GM18508 (cell line): Measurements from ENCODE around the gene IGF1R.
"Not testable (repeated sequence)": the region's sequence is repeated elsewhere in the genome, so short reads cannot be mapped to it uniquely, and the experiment has no call there.

Experiments
- ATAC-seq: cut with Tn5 transposase; IDR thresholded peaks from one replicate; pipeline ENCODE4 v1.9.1; 2021; ENCODE audit warnings: moderate number of reproducible peaks; ENCODE audit not compliant: insufficient read depth, unreplicated experiment

IGF1R gene

DNA sequence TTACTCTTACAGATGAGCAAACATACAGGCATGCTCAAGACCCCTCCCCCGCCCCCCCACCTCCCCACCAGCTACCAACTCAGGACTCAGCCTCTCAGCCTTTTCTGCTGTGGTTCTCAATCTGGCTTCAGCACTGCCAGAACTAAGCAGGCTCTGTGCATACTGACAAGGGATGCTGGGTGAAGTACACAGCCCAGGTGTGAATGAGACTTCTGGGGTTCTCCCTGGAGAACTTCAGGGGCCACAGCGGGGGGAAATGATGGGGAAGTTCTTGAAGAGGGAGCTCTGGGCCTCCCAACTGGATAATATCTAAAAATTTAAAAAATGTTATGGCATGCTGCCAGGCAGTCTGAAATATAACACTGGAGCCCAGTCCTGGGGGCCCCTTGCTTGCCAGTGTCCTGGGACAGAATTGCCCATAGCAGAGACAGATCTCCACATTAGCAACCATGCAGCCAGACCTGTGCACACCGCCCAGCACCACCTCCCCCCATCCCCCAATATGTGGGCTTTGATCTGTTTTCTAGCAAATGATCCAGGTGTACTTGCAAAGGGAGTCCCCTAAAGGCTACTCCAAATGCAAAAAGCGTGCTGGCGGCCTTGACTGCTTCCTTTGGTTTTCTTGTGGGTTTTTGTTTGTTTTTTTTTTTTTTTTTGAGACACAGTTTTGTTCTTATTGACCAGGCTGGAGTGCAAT lies 317.9 kb downstream of the IGF1R start:
- ATAC-seq, result no peak

DNA sequence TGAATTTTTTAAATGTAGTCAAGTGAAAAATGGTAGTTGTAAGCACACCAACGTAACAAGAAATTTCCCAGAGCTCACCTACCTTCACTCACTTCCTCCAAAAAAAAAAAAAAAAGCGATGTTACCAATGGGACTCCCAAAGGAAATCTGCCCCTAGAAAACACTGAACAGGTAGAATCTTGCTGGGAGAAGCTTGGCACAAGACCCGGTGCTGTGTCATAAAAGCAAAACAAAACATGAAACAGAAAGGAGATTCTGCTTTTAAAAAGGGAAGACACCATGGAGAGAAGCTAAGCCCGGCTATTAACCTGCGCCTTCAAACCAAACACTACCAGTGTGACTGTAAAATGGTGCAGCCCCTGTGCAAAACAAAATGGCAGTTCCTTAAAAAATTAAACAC lies 318.8 kb downstream of the IGF1R start:
- ATAC-seq, result no peak

DNA sequence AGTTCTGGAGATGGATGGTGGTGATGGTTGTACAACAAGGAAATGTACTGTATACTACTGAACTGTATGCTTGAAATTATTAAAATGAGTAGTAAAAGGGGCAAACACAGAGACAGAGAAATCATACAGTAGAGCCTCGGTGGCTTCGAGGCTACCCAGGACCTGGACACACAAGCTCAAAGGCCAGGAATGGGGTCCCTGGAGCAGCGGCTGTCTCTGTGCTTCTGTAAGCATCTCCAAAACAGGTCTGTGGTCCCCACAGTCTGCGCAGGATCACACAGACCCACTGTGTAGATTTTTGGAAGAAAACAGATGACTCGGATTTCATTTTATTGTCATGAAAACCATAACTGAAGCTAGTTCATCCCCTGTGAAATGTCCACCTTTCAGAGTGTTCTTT lies 319.6 kb downstream of the IGF1R start:
- no peak for ATAC-seq

DNA sequence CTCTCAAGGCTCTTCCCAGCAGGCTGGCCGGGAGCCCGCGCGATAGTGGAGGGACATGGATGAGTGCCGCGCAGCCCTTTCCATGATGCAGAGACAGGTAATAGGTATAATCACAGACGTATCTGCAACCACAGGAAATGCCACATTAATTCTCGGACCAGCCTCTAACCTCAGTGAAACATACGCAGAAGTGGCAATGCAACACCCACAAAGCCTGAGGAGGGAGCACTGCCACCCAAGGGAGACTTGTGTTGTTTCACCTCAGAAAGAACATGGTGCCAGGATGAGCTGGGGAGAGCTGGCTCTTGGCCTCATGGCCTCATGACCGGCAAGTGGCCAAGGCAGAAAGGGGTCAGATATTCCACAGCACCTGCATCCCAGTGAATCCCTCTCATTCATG lies 320.2 kb downstream of the IGF1R start:
- ATAC-seq, result no peak

DNA sequence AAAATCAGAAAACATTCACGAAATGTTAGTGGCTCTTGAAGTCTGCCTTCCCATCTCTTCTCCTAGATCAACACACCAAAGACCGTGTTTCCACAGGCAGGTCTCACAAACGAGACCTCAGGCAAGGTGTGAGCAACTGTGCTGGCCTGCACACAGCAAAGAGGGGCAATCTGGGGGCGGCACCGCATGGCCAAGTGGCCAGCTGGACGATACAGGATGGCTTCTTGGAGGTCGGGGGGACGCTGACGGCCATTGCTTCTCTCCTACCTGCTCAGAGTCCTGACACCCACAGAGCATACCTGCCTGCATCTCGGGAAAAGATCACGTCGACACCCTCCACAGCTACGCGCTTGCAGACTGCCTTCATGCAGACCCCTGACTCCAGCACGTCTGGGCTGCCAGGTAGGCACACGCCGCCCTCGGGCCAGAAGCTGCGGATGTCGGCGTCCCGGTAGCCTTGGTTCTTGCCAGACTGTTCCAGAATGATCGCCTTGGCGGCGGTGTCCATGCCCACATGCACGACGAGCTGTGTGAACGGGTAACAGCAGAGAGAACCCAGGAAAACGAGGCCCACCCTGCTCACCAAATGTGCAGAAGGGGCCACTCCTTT lies 320.9 kb downstream of the IGF1R start:
- no peak for ATAC-seq

DNA sequence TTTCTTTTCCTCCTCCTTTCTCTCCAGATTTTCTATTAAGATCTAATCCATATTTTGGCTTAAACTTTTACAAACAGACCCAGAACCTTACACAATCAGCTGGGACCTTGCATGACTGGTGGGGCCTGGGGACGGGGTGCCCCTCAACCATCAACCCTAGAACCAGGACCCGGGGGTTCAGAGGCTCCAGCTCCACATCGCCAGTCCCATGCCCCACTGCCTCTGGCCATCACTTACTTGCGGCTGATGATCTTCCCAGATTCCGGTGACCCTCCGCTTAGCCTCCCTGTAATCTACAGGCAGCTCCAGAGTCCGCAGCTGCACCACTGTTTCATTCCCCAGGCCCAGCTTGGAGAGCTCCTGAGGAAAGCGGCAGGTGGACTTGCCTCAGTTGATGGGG lies 322.5 kb downstream of the IGF1R start:
- ATAC-seq, result no peak

DNA sequence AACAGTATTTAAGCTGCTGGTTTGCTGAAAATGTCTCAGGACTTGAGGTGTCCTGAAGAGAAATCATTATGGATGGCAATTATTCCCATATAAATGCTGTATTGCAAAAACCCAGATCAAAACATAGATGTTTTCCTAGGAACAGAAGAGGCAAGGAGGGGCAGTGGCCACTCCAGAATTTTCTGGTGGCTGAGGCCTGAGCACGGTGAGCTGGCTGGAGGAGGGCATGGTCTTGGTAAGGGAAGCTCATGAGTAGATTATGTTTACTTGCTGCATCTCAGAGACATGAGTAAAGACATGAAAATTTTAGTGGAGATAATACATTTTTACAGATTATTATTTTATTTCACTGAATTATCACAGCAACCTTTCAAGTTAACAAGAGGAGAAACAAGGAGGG lies 328.2 kb downstream of the IGF1R start:
- no peak for ATAC-seq

DNA sequence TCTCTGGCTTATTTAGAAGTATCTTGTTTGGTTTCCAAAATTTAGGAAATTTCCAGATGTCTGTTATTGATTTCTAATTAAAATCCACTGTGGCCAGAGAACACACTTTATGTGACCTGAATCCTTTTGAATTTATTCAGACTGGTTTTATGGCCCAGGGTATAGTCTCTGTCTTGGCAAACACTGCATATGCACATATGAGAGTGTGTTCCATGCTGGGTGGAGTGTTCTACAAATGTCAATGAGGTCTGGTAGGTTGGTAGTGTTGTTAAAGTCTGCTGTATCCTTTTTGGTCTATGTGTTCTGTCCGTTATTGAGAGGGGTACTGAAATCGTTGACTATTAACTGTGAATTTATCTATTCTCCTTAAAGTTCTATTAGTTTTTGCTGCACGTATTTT lies 329.1 kb downstream of the IGF1R start:
- no peak for ATAC-seq

DNA sequence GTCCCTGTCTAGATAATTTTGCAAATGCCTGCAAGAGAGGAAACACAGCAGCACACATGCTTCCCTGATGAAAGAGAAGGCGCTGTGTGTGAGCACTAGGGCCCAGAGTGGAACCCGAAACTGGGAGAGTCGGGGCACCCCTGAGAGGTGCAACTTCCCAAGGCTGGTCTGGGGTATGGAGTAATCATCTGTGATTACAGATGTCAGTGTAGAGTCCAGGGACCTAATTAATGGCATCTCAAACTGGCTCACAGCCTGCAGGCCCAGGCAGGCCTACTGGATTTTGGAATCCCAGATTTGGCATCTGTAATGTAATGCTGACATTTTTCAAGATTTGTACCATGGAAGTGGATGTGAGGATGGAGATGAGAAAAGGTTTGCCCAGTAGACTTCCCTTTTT lies 329.8 kb downstream of the IGF1R start:
- ATAC-seq, result no peak

DNA sequence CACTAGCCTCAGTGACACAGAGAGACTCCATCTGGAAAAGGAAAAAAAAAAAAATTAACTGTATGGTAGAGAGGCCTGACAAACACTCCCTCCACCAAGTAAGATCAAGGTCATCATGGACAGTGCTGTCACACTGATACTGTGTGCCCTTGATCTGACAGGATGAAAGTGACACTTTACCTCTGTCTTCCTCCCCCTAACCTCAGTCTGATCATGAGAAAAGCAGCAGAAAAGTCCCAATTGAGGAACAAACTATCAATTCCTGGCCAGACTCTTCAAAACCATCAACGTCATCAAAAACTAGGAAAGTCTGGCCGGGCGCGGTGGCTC lies 332.5 kb downstream of the IGF1R start:
- ATAC-seq, result no peak

DNA sequence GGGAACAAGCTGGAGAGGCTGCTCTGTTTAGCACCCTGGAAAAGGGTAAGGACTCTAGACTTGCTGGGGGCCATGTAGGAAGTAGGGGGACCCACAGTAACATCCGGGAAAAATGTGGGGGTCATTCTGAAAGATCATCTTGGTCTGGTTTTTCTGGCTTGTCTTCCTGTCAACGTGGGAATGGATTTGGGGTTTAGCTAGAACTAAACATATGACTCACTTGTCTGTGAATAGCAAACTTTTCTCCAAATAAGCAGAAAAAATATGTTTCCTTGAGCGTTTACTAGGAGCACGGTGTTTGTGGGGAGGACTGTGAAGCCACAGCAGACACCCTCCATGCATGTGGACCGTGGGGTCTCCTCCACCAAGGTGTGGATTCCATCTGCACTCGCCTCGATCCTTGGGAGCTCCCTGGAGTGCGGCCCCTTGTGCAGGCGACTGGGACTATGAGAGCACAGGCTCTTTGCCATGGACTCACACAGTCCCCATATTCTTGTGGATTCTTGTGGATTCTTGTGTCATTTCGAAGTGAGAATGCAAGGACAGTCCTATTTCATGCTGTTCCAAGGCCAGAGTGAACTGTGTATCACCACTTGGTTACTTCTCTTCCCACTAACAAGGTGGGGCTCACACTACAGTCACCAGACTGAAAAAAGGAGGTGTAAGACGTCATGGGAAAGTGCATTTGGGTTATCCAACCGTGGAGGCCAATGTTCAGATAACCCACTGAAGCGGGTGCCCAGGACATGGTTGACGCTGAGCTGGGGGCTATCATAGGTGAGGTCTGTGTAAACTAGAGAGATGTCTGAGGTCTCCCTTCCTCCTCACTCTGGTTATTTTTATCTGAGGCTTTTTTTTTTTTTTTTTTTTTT lies 333.7 kb downstream of the IGF1R start:
- no peak for ATAC-seq

DNA sequence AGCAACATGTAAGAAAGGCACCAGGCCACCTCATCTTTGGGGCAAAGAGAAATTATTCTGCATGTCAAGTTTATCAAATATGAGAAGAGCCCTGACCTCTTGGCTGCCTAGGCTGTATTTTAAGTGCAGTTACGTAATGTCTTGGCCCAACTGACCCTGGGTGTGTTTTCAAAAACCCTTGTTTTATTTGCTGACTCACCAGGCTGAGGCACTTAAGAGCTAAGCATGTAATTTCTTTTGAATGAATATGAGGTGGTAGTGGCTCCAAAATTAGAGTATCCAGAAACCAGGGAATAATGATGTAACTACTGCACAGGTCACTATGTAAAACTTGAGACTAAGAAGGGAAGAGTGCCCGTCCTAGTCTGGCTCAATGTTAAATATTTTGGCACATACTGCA lies 335.0 kb downstream of the IGF1R start:
- ATAC-seq, result no peak

DNA sequence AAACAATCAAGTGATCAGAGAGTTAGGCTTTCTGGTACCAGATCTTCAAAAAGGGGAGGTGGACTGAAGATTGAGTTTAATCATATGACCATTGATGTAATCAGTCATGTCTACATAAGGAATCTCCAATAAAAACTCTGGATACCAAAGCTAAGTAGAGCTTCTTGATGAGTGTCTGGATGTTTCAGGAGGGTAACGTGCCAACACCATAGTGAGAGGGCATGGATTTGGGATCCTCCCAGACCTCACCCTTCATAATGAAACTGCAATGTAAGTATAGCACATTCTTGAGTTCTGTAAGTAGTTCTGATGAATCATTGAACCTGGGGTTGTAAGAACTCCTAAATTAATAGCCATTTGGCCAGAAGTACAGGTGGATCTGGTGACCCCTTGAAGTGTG lies 337.9 kb downstream of the IGF1R start:
- no peak for ATAC-seq

DNA sequence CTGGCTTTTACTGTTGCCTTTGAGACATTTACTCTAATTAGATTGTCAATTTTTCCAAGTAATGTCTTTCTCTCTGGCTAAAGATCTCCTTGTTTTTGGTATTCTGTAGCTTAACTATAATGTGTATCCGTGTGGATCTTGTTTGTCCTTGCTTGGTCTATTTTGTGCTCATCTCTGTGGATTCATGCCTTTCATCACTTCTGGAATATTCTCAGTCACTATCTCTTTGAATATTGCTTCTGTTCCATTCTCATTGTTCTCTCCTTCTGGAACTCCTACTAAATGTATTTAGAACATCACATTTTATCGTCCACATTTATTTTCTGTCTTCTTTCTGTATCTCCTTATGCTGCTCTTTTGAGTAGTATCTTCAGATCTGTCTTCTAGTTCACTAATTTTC lies 346.6 kb downstream of the IGF1R start:
- no peak for ATAC-seq

DNA sequence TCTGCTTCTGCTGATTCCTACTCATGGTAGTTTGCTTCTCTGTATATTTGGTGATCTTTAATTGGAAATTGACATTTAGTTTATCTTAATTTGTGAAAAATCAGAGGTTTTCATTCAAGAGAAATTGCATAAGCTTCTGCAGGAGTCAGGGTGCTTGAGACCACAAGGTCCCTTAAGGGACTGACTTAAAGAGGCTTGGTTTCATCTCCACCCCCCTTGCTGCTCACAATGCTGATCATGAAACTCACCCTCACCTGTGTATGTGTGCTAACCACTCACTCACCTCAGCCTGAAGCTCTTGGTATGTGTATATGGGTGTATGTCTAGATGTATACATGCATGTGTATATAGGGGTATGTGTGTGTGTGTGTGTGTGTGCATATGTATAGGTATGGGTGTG lies 347.8 kb downstream of the IGF1R start:
- ATAC-seq, result no peak

DNA sequence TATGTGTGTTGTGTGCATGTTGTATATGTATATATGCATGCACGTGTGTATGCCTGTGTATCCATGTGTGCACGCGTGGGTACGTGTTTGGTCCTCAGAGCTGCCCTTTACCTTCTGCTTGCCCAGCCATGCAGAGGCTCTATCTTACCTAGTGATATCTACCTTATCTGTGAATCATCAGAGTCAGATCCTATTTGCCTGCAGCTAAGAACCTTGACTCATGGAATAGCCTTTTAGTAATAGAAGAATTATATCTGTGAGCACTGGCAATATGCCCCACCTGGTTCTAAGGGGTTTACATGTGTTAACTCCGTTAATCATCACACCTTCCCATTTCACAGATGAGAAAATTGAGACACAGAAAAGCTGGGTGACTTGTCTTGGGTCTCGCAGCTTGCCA lies 348.3 kb downstream of the IGF1R start:
- ATAC-seq, result no peak

DNA sequence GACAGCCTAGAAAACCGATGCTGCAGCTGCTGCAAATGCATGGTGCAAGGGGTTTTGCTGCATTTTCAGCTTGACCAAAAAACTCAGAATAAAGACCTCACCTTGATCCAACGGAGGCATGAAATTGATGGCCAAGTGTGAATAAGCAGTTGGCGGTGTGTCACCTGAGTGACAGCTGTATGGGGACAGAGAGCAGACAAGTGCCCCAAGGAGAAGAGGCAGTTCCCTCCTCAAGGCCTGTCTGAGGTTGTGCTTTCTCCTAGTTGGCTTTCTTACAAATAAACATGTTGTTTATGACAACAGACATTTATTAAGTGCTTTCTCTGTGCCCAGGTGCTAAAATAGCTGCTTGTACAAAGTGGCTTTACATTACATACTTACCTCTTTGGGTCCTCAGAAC lies 349.0 kb downstream of the IGF1R start:
- no peak for ATAC-seq

DNA sequence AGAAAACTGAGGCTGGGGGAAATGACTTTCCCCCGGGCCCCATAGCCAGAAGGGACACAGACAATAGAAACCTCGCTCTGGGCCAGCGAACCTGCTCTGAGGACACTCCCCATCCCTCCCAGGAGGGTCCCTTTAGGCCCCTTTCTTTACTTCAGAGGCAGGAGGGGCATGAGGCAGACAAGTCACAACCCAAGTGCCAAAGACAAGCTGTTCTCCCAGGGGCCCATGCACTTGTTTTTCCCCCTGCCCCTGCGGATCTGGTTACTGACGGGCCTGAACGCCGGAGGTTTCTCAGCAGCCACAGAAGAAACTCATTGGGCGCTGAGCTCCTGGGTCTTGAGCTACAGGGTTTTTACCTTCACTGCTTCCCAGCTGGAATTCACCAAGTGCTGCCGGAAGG lies 349.4 kb downstream of the IGF1R start:
- ATAC-seq, result no peak

DNA sequence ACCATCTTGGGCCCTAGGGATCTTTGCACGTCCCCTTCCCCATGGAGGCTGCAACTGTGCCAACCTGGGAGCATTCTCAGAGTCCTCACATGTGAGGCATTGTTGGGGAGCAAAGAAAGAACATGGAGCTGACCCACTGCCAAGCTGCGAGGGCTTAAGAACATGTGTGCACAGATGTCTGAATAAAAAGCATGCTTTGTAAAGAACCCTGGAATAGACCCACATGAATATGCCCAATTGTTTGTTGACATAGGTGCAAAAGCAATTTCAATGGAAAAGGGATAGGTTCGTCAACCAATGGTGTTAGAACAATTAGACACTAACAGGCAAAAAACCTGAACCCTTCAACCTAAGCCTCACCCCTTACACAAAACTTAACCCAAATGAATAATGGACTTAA lies 349.9 kb downstream of the IGF1R start:
- ATAC-seq, result no peak

DNA sequence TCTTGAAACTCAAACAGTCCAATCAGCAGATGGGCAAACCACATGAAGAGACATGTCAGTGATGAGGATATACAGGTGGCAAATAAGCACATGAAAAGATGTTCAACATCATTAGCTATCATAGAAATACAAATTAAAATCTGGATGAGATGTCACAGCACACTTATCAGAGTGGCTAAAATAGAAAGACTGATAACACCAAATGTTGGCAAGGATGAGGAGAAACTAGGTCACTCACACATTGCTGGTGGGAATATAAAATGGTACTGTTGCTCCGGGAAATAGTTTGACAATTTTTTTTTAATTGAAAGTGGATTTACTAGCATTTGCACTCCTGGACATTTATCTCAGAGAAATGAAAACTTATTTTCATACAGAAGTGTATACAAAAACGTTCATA lies 350.9 kb downstream of the IGF1R start:
- ATAC-seq, result no peak

DNA sequence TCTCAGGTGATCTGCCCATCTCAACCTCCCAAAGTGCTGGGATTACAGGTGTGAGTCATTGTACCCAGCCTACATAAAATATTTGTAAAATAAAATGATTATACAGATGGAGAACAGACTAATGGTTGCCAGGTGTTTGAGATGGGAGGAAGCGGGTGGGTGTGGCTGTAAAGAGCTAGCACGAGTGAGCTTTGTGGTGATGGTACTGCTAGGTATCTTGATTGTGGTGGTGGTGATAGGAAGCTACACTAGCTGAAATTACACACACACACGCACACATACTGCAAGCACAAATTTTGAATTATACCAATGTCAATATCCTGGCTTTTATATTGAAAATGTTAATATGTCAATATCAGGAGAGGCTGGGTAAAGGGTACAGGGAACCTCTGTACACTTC lies 353.9 kb downstream of the IGF1R start:
- ATAC-seq, result no peak

DNA sequence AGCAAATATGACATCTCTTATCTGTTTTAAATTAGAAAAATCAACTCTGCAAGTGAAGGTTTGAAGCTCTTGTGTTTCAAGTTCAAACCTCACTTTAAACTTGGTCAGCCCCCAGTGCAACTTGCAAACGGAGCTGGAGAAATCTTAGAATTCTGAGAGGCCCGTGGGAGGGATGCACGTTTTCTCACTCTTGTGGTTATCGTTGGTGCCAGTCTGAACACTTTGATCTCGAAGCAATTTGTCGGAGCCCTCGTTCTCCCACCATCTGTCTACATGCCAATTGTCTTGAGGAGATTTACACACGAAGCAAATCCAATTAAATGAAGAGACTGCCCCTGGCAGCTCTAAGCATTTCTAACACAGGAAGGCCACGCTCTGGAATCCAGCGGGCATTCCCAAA lies 355.0 kb downstream of the IGF1R start:
- ATAC-seq, result not testable (repeated sequence)
